ENCODE measurements around the gene SLC6A17.

Gene SLC6A17

GRCh38 chr1:110223581-110223980 is 73.3 kb downstream of the SLC6A17 start:
- DNase-seq = no peak

- DNase-seq = no peak
Observed at GRCh38 chr1:110224240-110224995, 74.1 kb downstream of the SLC6A17 start.

- DNase-seq = no peak
Observed at GRCh38 chr1:110225212-110225611, 74.9 kb downstream of the SLC6A17 start.

DNA sequence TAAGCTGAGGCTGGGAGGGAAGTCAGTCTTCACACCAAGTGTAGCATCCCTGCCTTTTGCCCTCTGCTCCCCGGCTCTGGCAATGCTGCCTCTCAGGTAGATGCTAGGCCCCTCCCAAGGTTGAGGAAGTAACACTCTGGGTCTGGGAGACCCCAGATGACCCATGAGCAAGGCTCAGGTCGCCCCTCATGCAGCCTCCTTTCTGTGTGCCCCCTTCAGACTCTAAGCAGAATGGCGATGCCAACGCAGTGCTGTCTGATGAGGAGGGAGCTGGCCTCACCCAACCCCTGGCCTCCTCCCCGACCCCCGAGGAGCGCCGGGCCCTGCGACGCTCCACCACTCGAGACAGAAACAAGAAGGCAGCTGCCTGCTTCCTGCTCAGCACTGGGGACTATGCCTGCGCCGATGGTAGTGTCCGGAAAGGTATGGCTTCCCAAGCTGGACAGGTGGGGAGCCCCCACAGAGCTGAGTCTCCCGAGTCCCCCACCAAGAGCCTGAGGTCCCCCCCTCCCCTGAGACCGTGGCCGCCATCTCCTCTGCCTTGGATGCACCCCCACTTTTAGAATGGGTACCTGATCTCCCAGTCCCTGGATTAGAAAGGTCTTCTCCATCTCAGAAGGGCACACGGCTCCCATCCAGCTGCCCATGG is 75.6 kb downstream of the SLC6A17 start:
- DNase-seq = no peak

DNA sequence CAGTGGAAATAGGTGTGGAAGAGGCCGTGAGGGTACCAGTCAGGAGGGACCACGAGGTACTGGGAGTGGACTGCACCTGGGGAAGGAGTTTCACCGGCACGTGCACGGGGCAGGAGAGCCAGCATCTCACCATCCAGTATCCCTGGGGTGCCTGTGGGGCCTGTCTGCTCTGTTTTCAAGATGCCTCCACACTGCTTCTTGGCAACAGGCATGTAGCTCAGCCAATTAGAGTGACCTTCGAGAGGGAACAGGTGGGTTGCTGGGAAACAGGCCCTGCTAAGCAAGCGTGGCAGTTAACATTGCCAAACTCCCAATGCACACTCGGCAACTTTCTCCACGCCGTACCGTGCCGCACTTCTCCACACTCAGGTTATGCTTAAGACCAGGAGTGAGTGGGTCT is 77.5 kb downstream of the SLC6A17 start:
- no peak for DNase-seq

DNA sequence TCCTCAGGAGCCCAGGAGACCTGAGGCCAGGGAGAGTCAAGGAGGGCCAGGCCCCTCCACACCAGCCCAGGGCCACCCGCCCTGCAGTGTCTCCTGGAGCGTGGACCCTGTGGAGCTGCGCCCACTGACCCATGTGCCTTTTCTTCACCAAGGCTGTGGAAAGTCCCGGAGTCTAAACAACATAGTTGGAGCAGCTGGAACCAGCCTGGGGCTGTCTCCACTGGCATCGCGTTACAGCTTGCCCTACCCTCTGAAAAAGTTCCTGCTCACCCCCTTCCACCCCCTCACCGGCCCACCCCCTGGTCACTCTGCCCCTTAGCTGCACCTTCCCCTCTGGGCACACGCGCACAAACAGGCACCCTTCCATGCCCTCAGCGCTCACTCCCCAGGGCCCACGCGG is 78.1 kb downstream of the SLC6A17 start:
- DNase-seq = no peak

- no peak for DNase-seq
Observed at GRCh38 chr1:110228869-110229268, 78.6 kb downstream of the SLC6A17 start.

DNA sequence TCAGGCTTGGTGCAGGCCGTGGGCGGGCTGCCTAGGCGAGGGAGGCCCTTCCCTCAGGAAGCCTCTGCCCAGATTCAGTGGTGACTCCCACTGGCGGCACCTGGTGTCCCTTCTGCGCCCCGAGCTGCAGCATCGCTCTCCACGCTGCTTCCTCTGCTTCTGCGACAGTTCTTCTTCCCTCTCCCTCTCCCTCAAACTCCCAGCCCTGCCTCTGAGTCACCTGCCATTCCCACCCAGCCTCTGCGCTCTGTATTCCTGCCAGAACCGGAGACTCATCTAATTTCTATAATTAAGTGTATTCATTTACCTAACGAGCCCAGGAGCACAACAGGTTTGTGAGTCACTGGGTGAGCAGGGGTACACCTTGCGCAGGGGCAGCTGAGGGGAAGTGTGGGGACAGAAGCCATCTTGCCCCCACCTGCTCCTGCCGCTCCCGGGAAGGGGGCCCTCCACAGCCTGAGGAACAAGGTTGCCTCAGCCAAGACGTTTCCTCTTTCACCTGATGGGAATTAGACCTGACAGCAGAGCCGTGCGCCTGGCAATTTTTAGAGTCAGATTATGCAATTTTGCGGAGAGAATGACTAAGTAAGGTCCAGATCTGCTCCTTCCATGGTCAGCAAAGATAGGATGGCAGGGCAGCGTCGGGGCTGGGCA is 79.2 kb downstream of the SLC6A17 start:
- no peak for DNase-seq

DNA sequence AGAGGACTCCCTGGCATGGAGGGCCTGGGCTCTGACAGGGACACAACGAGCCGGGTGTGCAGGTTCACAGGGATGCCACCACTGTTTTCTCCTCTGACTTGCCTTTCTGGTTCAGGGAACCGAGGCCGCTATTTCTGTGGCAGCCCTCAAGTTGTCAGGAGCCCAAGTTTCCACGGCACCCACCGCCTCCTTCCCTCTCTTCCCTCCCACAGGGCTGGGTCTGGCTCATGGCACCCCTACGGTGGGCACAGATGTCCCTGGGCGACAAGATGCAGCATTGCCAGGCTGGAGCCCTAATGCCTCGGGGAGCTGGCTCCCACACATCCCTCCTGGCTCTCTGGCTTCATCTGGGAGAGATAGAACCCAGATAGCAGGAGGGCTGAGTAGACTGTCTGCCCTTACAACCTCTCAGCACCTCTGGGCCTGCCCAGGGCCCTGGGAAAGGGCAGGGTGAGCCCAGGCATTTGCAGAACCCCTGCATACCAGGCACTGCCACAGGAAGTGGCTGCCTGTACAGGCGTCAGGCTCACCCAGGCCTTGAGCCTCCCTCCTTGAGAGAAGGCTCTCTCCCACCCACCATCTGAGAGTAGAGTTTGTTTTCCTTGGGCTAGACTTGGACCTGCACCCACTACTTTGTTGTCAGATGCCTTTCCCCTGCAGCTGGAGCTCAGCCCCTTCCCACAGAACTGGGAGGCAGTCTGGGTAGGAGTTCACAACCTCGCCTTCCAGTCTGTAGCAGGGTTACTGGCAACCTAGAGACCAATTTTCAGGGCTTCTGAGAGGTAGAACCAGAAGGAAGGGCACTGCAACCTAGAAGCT is 80.3 kb downstream of the SLC6A17 start:
- no peak for DNase-seq

DNA sequence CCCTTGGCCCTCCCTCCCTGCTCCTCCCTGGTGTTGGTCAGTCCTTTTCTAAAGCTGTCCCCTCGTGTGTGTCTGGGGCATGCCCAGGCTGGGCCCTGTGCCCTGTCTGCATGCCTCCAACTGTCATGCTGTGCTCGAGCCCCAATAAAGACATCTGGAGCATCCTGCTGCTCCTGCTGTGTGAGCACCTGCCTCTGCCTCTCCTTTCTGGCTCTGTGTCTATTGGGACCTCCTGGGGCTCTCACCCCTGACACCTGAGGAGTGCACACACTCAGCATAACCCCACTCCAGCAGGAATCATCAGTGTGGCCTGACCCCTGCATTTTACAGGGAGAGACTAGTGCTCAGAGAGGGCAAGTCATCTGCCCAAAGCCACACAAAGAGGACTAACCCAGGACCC is 83.6 kb downstream of the SLC6A17 start:
- no peak for DNase-seq

DNA sequence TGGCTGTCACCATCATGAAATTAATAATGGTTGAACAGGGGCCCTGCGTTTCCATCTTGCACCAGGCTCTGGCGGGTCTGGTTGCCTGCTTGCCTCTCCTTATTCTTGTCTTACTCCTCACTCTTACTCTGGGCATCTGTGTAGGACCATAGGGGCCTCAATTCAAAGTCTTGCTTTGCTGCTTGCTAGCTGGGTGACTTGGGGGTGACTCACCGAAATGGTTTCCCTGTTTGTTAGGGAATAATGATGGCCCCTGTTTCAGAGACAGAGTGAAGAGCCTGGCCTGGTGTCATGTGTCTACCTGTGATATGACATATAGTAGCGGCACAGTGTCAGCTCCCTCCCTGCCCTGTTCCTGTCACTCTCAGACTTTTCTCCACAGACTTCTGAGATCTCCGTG is 84.4 kb downstream of the SLC6A17 start:
- DNase-seq = no peak

DNA sequence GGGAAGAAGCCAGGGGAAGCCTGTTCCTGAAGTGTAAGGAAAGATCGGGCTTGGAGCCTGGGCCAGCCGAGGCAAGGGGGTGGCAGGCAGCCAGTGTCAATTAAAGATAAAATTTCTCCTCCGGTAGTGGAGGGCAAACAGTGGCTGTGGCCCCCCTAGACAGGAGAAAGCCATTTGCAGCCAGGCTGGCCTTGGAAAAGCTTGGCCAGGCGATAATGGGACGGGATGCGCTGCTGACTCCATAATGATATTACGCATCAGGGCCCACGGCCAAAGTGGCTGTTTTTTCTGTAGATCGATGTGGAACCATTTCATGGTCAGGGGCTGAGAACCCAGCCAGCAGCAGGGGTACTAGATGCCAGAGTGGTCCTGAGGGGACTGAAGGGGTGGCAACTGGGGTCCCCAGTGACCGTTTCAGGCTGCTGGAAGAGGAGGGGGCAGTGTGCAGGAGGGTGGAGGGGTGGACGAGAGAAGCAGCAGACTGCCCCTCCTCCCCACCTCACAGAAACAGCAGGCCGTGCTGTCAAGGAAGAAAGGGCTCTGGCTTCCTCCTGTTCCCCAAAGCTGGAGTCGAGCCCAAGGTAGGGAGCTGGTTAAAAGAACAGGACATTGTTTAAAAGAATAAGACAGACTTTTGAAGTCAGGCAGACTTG is 85.0 kb downstream of the SLC6A17 start:
- DNase-seq = no peak

DNA sequence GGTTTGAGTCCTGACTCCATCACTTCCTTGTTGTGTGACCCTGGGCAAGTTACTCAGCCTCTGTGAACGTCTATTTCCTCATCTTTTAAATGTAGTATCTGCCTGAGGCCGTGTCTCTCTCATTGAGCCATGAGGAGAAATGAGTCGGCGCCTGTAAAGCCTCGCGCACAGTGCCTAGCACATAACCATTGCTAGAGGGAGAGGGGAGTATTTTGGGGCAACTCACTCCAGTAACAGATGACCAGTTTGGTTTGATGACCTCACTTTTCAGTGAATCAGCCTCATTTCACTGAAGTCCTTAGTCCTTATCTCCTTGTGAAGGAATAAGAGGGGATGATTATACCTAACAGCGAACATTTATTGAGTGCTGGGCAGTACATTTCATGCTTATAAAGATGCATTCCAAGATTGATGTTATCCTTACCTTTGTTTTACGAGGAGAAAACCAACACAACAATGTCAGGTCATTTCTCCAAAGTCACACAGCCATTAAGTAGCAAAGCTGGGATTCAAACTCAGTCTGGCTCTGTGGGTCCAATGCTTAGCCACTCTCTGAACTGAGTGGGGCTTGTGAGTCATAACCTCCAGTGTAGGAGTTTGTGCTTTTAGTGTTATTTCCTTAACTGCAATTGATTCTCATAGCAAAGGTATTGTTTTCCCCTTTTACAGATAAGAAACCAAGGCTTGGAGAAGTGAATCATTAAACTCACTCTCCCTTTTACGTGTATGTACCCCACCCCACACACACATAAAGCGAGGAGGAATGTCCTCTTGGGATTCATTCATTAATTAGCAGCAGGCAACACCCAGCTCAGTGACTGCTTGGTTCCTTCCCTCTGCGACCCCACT is 85.8 kb downstream of the SLC6A17 start:
- peak; percentile 64 to 83 for DNase-seq

DNA sequence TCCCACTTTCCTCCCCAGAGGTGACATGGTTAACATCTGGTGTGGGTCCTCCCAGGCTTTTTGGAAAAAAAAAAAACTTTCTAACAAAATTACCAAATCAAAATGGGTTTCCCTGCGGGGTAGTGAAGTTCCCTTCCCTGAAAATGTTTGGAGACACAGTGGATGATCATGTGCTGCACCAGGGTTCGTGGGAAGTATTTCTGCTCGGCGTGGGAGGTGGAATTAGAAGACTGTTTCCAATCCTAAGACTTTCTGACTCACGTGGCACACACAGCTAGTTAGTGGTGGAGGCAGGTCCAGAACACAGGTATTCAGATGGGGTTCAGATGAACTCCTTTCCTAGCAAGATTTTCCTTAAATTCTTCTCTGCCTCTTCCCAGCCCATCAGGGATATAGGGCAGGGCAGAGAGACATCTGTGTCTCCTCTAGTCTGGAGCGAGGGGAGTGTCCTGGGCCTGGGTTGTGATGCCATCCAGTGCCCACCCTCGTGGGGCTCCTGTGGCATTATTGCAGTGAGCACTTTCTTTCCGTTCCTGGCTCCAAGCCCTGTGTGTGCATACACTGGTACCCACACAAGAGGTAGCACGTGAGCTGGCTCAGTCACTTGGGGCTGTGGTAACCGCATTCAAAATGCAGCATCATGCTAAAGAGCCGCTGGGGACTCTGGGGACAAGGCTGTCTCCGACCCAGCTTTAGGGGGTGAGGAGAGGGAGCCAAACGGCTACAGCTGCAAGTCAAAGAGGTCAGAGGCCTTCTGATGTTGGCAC is 87.3 kb downstream of the SLC6A17 start:
- DNase-seq = peak; percentile 47 to 83

GRCh38 chr1:110239441-110240430 is 89.4 kb downstream of the SLC6A17 start:
- peak in 1 of 2 donors; percentile 18 for DNase-seq

GRCh38 chr1:110240476-110241210 is 90.3 kb downstream of the SLC6A17 start:
- no peak for DNase-seq

GRCh38 chr1:110241516-110241915 is 91.2 kb downstream of the SLC6A17 start:
- DNase-seq = no peak

DNA sequence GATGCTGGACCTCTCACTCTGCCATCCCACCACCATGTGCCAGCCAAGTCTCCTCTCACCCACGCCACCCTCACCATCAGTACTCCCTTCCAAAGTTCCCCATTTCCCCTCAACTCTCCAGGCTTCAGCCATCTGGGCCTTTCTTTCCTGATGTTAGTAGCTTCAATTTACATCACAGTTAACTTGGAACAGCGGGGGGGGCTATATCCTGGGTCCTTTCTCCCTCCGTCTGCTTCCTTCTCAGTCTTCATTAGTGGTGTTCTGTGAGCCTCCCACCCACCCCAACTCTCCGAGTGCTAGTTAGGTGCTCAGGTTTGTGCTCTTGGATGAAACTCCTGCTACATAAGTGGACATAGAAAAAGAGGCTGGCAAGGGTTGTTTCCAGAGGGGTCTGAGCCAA is 91.8 kb downstream of the SLC6A17 start:
- no peak for DNase-seq

DNA sequence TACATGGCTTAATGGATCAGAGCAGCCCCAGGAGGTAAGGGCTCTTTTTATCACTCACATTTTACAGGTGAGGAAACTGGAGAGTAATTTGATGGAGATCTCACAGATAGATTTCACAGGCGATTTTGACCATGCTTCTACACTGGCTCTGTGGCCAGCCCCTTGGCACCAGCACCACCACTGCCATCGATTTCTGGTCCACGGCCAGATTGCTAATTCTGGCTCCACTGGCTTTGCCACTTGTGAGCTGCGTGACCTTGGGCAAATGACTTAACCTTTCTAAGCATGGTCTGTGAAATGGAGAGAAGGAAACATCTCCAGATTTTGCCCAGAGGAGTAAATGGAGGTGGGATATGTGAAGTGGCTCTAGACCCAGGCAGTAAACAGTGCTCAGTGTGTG is 92.4 kb downstream of the SLC6A17 start:
- no peak for DNase-seq

Data from inflammatory macrophage treated with lipopolysaccharide for 1 hour (primary cell).